ENCODE measurements around the gene FAM234B.
A peak's percentile ranks its signal among the peaks of the same experiment; 100 is the strongest.

DNA sequence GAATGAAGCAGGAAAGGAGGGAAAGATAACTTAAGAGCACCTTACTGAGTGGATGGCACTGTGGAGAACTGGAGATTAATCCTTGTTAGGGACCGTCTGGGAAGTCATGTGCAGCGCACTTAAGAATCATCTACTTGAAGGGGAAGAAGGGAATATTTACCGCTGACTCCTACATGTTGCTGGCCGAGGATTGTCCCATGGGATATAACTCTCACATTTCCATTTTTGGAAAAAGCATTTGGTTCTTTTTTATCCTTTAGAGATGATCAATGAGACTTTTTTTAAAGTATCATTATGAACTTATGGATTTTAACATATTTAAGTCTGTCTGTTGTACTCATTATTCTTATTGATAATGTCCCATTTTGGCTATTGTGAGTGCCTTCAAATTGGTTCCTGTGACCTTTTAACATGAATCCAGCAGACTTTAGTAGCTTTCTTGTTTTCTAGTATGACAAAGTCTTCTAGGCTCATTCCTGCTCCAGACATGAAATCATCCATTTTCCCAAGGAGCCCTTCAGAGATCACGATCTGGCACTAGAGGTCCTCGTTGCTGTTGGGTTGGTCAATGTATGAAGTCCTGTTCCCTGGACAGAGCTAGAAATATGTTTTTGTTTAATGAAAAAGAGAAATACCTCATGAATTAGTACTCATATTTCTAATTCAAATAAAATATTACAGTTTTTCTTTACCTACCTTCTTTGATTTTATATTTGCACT, 20.2 kb upstream of the FAM234B start:
- TF ChIP-seq, protein P1, sequence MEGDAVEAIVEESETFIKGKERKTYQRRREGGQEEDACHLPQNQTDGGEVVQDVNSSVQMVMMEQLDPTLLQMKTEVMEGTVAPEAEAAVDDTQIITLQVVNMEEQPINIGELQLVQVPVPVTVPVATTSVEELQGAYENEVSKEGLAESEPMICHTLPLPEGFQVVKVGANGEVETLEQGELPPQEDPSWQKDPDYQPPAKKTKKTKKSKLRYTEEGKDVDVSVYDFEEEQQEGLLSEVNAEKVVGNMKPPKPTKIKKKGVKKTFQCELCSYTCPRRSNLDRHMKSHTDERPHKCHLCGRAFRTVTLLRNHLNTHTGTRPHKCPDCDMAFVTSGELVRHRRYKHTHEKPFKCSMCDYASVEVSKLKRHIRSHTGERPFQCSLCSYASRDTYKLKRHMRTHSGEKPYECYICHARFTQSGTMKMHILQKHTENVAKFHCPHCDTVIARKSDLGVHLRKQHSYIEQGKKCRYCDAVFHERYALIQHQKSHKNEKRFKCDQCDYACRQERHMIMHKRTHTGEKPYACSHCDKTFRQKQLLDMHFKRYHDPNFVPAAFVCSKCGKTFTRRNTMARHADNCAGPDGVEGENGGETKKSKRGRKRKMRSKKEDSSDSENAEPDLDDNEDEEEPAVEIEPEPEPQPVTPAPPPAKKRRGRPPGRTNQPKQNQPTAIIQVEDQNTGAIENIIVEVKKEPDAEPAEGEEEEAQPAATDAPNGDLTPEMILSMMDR (conservative IDR thresholded peaks at IDR 0.05): peak; percentile 69
- no peak for TF ChIP-seq EZH2 (IDR thresholded peaks at IDR 0.05; ENCODE audit: low read depth)
